Coronary artery (tissue), 2 donors: Measurements from ENCODE around the gene CLTCL1.

Experiments used
- DNase-seq: peaks from one replicate; pipeline ENCODE4 v3.0.0-alpha.2; 2017; ENCODE audit warnings: low spot score
- H3K27ac ChIP-seq, 2 donors: fragments of 200-600 bp; sonication (generic); one replicate each; pipeline ENCODE4 v1.5.1; 2016 to 2019
- H3K4me3 ChIP-seq: fragments of 200-600 bp; sonication (generic); 2 replicates; pipeline ENCODE4 v1.5.1; 2016; ENCODE audit warnings: mild to moderate bottlenecking, moderate library complexity
- CTCF ChIP-seq: fragments of 200-600 bp; sonication (generic); IDR thresholded peaks from one replicate; pipeline ENCODE4 v1.5.1; 2019; ENCODE audit warnings: antibody characterized with exemption

Gene CLTCL1

DNA sequence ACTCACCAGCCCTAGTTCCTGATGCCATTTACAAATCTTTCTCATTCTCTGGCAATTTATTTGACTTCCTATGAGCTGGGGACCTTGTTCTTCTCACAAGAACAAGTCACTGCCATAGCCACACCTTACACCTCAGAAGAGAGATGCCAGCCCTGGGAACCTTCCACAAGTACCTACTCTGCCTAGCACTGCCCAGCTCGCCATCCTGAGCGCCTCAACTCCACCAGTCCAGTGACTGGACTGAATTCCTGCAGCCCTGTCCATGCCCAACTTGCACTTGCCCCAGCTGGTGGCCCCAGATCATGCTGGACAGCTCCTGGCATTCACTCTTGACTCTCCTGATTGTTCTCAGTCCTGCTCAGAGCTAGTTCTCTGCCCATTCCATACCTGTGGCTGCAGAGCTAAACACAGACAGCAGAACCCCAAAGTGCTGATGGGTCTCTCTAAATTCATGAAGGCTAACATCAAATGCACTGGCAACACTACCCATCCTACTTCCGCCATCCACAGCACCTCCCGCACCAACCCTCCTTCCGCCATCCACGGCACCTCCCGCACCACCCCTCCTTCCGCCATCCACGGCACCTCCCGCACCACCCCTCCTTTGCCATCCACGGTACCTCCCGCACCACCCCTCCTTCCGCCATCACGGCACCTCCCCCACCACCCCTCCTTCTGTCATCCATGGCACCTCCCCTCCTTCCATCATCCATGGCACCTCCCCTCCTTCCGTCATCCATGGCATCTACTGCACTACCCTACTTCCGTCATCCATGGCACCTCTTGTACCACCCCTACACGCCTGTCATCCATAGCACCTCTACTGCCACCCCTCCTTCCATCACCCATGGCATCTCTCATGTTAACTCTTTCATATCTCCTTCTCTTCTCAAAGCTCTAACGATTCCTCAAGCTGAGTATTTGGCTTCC, 89.4 kb downstream of the CLTCL1 start:
- Histone ChIP-seq H3K27ac (no peak overlapping the region), H3K4me3 (no peak overlapping the region)
- DNase-seq, result no peak
- TF ChIP-seq CTCF, result no peak

DNA sequence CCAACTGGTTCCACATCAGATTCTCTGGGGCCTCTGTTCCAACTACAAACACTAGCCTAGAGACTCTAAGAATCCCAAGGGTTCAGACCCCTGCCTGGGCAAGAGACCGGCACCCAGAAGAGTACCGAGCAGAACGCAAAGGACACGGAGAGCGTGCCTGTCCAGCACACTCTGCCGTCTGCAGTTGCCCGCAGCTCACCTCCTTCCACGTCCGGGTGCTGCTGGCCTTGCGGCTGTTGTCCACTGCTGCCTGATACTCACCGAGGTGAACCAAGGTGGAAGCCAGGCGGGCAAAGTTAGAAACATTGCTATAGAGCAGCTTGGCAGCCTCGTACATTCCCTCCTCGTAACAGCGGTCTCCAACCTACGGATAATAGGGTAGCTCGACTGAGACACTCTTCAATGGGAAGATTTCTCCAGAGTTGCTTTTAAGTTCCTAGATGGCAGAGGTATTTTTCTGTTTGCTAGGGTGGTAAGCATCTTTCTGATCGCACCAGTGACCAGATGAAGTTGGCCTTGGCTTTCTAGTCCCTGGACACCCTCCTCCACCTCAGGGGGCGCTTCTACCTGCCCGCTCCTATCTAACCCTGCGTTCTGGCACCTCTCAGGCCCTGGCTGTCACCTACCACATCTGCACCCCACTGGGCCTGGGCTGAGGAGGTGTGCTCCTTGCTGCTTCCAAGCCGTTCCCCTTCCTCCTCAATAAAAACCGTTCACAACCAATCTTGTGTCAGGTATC, 90.2 kb downstream of the CLTCL1 start:
- no peak for DNase-seq
- Histone ChIP-seq H3K27ac (no peak overlapping the region), H3K4me3 (no peak overlapping the region)
- no peak for TF ChIP-seq CTCF

GRCh38 chr22:19199479-19199878, 92.0 kb downstream of the CLTCL1 start:
- DNase-seq, result no peak
- TF ChIP-seq CTCF, result no peak

DNA sequence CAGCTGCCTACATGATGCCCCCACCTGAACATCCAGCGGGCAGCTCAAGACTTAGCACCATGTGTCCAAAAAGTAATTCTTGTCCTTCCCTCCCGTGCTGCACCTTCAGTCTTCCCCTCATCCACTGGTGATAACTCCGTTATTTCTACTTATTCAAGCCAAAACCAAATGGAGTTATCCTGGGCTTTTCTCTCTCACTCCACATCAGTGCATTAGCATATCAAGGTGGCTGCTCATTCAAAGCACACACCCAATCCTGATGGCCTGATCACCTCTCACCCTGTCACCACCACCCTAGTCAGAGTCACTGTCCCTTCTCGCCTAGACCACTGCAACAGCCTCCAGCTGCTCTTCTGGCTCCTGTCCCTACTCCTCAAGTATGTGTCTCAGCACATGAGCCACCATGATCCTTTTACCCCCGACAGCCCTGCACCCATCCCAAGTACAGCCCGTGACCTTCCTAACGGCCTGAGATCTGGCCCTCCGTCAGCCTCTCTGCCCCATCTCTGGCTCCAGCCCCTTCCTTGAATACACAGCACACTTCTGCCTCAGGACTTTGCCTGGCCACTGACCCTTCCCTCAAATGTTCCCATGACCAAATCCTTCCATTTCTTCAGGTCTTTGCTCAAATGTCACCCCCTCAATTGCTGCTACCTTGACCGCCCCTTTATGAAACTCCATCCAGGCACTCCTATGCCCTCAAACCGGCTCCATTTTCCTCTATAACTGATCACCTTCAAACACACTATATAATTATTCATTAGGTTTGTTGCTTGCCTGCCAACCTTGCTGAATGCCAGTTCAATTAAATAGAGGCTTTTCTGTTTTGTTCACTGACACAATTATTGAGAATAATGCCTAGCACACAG, 93.3 kb downstream of the CLTCL1 start:
- TF ChIP-seq CTCF, result no peak
- no peak for DNase-seq
- Histone ChIP-seq H3K27ac (no peak overlapping the region), H3K4me3 (no peak overlapping the region)

More at GRCh38 chr22:19199479-19199878, 92.0 kb downstream of the CLTCL1 start:
- no peak overlapping the region for H3K27ac ChIP-seq
- H3K4me3 ChIP-seq, result no peak overlapping the region

DNA sequence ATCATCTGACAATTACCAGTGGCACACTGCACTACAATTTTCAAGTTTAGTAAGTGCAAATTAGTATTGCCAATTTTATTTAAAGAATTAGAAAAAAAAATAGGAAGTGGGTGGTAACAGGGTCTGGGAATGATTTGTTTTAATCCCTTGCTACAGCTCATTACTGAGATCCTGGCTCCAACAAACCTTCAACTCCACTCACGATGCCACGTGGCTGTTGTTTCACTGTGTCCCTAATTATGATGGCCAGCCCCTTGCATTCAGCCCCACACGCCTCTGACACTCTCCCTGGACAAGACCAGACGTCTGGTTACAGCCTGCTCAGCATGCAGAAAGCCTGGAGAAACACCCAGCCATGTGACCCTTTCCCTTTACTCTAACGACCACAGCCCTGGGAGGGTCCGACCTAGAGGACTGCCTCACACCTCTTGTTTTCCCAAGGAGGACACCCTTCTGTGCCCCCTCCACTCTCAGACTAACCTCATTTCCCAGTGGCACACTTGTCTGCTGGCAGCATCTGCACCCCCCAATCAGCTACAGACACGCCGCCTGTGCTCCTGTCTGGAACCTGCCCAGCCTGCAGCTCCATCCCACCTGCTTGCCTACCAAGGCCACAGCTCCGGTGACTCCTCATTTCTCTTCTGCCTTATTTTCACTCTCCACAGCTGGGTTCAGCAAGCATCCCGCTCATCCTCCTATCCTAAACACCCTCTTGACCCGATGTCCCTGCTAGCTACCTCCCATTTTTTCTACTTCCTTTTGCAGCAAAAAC, 94.5 kb downstream of the CLTCL1 start:
- DNase-seq, result no peak
- TF ChIP-seq CTCF, result no peak
- no peak overlapping the region for H3K27ac ChIP-seq
- no peak overlapping the region for H3K4me3 ChIP-seq
